ENCODE measurements around the gene GLIS2. TPM values are rescaled to one million over a fixed set of nuclear protein-coding genes. Genes with fewer than 3 reads are reported as not detected.

The GLIS2 gene
- total RNA-seq, 3 donors from 2014 or later = 1.7 to 21.1 (median 2.9) TPM

DNA sequence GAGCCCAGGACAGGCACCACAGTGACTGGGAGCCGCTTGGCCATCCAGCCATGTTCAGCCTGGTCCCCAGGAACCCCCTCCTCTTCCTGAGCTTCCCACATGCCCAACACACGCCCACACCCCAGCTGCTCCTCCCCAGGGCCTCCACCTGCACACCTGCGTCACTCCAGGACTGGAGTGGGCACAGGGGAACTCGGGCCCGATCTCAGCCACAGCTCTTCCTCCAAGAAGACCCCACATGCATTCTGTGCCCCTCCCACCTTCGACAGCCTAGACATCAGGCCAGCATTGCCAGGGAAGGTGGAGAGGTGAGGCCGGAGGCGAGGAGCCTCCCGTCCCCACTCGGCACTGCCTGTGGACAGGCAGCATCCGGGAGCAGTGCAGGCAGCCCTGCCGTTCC is 49.7 kb downstream of the GLIS2 start:
- intact Hi-C loops (cut with DNase I, micrococcal nuclease) = no loop called here
- DNase-seq (no peak), ATAC-seq (no peak)
- Histone ChIP-seq H3K4me1 (ENCODE audit: low read depth) (no peaks in the 10 kb centered on the region), H3K9me3 (no peaks in the 10 kb centered on the region), H3K4me3 (no peak overlapping the region), H3K36me3 (ENCODE audit: low read depth) (peaks cover 3% of the 10 kb centered on the region)
- TF ChIP-seq, protein P1, sequence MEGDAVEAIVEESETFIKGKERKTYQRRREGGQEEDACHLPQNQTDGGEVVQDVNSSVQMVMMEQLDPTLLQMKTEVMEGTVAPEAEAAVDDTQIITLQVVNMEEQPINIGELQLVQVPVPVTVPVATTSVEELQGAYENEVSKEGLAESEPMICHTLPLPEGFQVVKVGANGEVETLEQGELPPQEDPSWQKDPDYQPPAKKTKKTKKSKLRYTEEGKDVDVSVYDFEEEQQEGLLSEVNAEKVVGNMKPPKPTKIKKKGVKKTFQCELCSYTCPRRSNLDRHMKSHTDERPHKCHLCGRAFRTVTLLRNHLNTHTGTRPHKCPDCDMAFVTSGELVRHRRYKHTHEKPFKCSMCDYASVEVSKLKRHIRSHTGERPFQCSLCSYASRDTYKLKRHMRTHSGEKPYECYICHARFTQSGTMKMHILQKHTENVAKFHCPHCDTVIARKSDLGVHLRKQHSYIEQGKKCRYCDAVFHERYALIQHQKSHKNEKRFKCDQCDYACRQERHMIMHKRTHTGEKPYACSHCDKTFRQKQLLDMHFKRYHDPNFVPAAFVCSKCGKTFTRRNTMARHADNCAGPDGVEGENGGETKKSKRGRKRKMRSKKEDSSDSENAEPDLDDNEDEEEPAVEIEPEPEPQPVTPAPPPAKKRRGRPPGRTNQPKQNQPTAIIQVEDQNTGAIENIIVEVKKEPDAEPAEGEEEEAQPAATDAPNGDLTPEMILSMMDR (IDR thresholded peaks at IDR 0.05) = no peak

DNA sequence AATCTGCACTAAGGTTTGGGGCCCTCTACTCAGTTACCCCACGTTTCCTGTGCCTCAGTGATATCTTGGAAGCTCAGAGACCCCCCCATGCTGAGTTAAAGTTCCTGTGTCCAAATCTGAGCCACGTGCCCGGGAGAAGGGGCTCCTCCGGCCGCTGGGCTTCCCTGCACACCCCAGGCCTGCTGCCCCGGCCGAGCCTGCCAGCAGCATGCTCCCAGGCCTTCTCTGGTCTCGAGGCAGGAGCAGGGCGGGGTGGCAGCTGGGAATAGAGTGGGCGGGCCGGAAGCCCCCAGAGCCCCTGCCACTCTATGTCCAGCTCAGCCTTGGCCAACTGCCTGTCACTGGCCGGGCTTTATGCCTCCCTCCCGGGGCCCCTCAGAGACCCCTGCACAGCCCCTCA is 50.1 kb downstream of the GLIS2 start:
- DNase-seq = no peak
- Histone ChIP-seq H3K4me1 (ENCODE audit: low read depth) (no peaks in the 10 kb centered on the region), H3K36me3 (ENCODE audit: low read depth) (peaks cover 3% of the 10 kb centered on the region), H3K4me3 (no peak overlapping the region), H3K9me3 (no peaks in the 10 kb centered on the region)
- intact Hi-C loops (cut with DNase I, micrococcal nuclease) = no loop called here
- no peak for ATAC-seq
- TF ChIP-seq, protein P1 (IDR thresholded peaks at IDR 0.05) = no peak

DNA sequence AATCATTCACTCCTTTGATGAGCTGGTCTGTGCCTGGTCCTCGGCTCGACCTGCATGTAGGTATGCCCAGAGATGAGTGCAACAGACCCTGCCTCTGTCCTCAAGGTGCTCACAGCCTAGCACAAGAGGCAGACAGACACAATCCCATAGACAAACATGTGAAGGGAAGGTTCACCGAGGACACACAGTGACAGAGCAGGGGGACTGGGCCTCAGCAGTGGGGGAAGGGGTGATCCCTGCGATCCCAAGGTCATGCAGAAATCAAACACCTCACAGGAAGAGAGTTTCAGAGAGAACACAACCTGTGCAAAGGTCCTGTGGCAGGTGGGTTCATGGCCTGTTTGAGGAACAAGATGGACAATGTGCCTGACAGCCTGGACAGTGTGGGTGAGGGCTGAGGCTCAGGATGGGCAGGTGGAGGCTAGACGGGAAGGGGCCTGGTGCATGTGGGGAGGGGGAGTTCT is 51.6 kb downstream of the GLIS2 start:
- ATAC-seq = no peak

DNA sequence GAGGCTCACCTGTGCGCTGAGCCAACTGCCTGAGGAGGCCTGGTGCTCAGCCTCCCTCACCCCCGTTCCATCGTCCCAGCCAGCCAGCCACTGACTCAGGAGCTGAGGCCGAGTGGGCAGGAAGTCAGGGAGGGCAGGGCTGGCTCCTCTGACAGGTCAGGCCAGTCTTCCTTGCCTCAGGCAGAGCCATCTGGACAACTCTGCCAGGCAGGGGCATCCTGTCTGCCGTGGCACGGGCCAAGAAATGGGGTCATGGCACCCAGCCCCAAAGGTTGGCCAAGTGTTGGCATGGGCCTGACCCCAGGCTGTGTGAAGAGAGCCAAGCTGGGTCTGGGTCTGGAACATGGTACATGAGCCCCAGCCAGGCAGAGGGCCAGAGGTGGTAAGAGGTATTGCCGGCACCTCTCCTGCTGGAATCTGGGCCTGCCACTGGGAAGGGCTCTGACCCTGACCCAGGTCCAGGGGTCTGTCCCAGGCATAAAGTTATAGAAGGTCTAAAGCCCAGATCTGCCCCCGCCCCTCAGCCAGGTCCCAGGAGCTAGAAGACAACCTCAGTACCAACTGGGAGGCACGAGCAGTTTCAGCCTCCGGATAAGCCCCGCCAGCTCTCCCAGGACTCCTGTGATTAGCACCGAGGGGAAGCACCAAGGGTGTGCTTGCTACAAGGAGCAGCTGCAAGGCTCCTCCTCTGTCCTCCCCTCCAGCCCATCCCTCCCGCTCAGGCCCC is 53.3 kb downstream of the GLIS2 start:
- DNase-seq = no peak
- H3K9me3 ChIP-seq = no peaks in the 10 kb centered on the region
- peaks cover 9% of the 10 kb centered on the region for H3K4me1 ChIP-seq (ENCODE audit: low read depth)
- no peaks in the 10 kb centered on the region for H3K36me3 ChIP-seq (ENCODE audit: low read depth)
- TF ChIP-seq, protein P1 (IDR thresholded peaks at IDR 0.05) = no peak
- intact Hi-C loops (cut with DNase I, micrococcal nuclease) = no loop called here
- no peak for ATAC-seq
- H3K4me3 ChIP-seq = no peak overlapping the region

More for the DNA sequence above, 51.6 kb downstream of the GLIS2 start:
- no peak for DNase-seq
- Histone ChIP-seq H3K36me3 (ENCODE audit: low read depth) (peaks cover under 1% of the 10 kb centered on the region), H3K4me1 (ENCODE audit: low read depth) (peaks cover 4% of the 10 kb centered on the region), H3K4me3 (no peak overlapping the region), H3K9me3 (no peaks in the 10 kb centered on the region)
- TF ChIP-seq, protein P1 (IDR thresholded peaks at IDR 0.05) = no peak
- intact Hi-C loops (cut with DNase I, micrococcal nuclease) = no loop called here

DNA sequence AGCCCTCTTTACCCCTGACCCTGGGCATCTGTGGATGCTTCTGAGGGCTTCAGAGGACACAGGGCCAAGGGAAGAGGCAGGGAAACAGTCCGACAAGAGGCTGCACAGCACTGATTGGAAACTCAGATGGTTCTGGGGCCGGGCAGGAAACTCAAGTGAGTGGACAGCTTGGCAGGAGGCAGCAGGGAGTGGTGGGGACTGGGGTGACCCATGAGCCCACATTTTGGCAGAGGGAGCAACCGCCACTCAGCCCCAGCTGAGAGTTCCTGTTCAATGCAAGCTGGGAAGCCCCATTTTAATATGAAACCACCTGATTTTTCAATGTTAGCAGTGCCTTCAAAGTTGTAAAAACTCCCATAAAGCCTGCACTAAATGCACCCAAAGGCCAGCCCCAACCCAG is 54.3 kb downstream of the GLIS2 start:
- no peak for ATAC-seq
- H3K9me3 ChIP-seq = no peaks in the 10 kb centered on the region
- H3K4me1 ChIP-seq (ENCODE audit: low read depth) = peaks cover 9% of the 10 kb centered on the region
- DNase-seq = no peak
- H3K4me3 ChIP-seq = no peak overlapping the region
- no peaks in the 10 kb centered on the region for H3K36me3 ChIP-seq (ENCODE audit: low read depth)
- intact Hi-C loops (cut with DNase I, micrococcal nuclease) = no loop called here
- TF ChIP-seq, protein P1 (IDR thresholded peaks at IDR 0.05) = no peak

Measured in mucosa of descending colon (tissue), 3 donors.